ENCODE results near the gene XCL2. TPM values are rescaled to one million over a fixed set of nuclear protein-coding genes. Genes with fewer than 3 reads are reported as not detected.
"Not testable (repeated sequence)": the region's sequence is repeated elsewhere in the genome, so short reads cannot be mapped to it uniquely, and the experiment has no call there.

The XCL2 gene
- total RNA-seq, 1 donor from 2014 or later, result not detected

DNA sequence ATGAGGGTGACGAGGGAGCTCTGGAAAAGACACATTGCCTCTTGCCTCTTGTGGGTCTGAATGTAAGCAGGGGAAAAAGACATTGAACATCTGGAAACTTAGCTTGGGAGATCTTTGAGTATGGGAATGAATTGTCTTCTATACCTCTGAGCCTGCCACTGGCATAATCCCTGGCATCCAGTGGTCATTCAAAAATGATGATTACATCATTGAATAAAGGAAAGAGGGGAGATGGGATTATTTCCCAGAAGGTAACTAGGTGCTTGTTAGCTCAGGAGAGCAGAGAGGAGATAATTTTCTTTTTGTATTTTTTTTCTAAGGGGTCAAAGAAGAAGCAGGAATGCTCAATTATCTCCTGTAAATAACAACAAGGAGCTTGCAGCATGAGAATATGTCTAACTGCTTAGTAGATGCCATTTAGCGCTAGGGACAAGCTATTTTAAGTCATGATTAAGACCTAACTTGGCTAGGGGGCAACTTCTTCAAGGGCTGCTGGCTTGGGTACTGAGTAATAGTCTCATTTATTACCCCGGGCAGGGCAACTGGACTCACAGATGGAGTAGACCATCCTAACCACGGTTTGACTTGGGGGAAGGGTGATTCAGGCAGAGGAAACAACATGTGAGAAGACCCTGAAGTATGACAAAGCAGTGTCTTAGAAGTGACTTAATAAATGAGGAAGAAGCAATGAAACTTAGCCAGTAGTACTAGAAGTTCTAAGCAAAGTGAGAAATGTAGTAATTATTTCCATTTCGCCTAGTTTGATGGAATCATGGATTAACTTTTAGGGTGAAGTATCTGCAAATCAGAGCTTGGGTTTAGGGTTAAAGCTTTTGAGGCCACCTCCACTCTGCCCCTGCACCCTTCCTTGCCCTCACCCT lies 11.0 kb upstream of the XCL2 start:
- H3K36me3 Mint-ChIP-seq, result no peaks in the 10 kb centered on the region
- no peaks in the 10 kb centered on the region for H3K9me3 Mint-ChIP-seq
- no peak for DNase-seq (ENCODE audit: extremely low spot score, unreplicated experiment)
- H3K27me3 Mint-ChIP-seq, result no peaks in the 10 kb centered on the region
- H3K27ac Mint-ChIP-seq, result no peak overlapping the region
- H3K4me3 Mint-ChIP-seq, result no peak overlapping the region
- H3K4me1 Mint-ChIP-seq (ENCODE audit: unreplicated experiment), result no peaks in the 10 kb centered on the region
- TF ChIP-seq, protein P1, sequence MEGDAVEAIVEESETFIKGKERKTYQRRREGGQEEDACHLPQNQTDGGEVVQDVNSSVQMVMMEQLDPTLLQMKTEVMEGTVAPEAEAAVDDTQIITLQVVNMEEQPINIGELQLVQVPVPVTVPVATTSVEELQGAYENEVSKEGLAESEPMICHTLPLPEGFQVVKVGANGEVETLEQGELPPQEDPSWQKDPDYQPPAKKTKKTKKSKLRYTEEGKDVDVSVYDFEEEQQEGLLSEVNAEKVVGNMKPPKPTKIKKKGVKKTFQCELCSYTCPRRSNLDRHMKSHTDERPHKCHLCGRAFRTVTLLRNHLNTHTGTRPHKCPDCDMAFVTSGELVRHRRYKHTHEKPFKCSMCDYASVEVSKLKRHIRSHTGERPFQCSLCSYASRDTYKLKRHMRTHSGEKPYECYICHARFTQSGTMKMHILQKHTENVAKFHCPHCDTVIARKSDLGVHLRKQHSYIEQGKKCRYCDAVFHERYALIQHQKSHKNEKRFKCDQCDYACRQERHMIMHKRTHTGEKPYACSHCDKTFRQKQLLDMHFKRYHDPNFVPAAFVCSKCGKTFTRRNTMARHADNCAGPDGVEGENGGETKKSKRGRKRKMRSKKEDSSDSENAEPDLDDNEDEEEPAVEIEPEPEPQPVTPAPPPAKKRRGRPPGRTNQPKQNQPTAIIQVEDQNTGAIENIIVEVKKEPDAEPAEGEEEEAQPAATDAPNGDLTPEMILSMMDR (conservative IDR thresholded peaks at IDR 0.05), result no peak

DNA sequence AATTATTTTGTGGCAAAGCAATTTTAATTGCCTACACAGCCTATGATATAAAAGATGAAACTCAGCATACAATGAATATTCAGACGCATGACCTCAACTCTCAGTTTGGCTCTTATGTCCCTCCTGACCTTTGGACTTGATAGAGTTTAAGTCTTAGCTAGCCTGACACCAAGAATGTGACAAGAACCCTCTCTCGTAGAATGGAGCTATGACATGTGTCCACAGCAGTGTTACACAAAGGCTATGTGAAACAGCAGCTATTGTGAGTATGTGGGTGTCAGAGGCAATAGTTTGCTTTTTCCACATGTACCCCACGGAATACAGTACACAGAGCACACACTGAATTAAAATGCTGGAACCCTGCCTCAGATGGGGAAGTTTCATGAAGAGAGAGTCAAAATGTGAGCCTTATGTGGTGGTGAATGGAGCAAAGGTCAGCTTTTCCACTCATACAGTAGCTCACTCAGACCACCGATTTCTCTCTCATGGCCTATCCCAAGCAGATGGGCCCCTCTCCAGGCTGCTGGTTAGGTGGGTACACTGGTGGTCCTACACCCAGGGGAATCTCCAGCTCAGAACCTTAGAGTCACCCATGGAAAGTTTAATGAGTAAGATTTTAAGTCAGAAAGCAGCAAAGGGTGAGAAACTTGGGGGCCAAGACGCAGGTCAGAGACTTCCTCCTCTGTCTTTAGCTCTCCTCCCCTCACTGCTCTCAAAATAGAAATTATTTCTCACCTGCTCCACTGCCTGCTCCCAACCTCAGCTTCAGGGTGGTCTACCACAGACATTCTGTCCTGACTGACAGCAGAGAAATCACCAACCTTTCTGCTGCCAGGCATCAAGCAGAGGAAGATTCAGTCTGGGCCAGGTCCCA lies 10.1 kb upstream of the XCL2 start:
- no peak overlapping the region for H3K27ac Mint-ChIP-seq
- no peaks in the 10 kb centered on the region for H3K9me3 Mint-ChIP-seq

DNA sequence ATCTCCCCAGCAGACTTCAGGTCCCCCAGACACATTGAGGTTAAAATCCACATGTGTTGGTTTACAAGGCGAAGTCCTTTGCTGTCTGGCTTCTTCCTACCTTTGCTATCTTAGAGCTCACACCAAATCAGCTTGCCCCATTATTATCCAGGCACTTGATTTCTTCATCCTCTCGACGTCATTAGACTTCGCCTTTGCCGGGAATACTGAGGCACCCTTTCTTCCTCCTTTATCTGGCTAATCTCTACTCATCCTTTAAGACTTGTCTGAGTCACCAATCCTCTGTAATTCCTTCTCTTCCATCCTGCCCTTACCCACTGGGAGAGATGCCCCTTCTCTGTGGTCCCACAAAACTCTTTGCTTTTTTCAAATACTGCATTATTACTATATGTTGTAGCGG lies 9.2 kb upstream of the XCL2 start:
- Mint-ChIP-seq H3K4me3 (no peak overlapping the region), H3K36me3 (no peaks in the 10 kb centered on the region), H3K4me1 (ENCODE audit: unreplicated experiment) (no peaks in the 10 kb centered on the region), H3K27ac (no peak overlapping the region), H3K9me3 (no peaks in the 10 kb centered on the region), H3K27me3 (no peaks in the 10 kb centered on the region)
- no peak for DNase-seq (ENCODE audit: extremely low spot score, unreplicated experiment)
- TF ChIP-seq, protein P1 (conservative IDR thresholded peaks at IDR 0.05), result no peak

More for the DNA sequence above, 10.1 kb upstream of the XCL2 start:
- no peaks in the 10 kb centered on the region for H3K36me3 Mint-ChIP-seq
- H3K4me3 Mint-ChIP-seq, result no peak overlapping the region
- TF ChIP-seq, protein P1 (conservative IDR thresholded peaks at IDR 0.05), result no peak
- no peak for DNase-seq (ENCODE audit: extremely low spot score, unreplicated experiment)
- no peaks in the 10 kb centered on the region for H3K27me3 Mint-ChIP-seq
- H3K4me1 Mint-ChIP-seq (ENCODE audit: unreplicated experiment), result no peaks in the 10 kb centered on the region

DNA sequence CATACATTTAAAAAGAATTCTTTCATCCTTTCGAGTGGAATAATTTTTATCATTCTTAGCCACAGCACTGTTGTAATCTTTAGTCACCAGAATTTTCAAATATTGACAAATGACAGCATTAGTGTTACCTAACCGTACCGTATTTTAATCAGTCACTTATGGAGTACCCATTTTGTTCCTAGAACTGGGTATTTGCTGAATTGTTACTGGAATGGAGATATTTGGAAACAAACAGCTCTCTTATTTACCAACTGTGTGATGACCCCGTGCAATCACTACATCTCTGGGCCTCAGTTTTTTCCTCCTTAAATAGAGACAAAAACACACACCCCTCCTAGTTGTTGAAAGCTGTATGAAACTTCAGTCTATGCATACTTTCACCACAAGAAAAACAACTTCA lies 7.9 kb upstream of the XCL2 start:
- Mint-ChIP-seq H3K36me3 (no peaks in the 10 kb centered on the region), H3K27ac (no peak overlapping the region), H3K4me1 (ENCODE audit: unreplicated experiment) (no peaks in the 10 kb centered on the region), H3K4me3 (no peak overlapping the region), H3K9me3 (no peaks in the 10 kb centered on the region), H3K27me3 (no peaks in the 10 kb centered on the region)
- TF ChIP-seq, protein P1 (conservative IDR thresholded peaks at IDR 0.05), result no peak
- DNase-seq (ENCODE audit: extremely low spot score, unreplicated experiment), result no peak

DNA sequence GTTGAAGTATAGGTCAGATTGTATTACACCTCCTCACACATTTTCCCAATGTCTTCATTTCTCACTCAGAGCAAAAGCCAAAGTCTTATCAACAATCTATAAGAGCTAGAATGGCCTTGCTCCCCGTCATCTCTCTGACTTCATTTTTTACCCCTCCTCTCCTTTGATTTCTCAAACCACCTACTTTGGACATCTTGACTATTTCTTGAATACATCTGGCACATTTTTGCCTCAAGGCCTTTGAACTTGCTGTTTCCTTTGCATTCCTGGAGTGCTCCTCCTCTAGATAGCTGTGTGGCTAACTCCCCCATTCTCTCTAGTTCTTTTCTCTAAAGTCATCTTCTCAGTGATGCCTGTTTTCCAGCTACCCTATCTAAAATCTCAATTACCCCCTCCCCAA lies 7.2 kb upstream of the XCL2 start:
- DNase-seq (ENCODE audit: extremely low spot score, unreplicated experiment), result no peak
- TF ChIP-seq, protein P1 (conservative IDR thresholded peaks at IDR 0.05), result no peak
- Mint-ChIP-seq H3K27me3 (no peaks in the 10 kb centered on the region), H3K27ac (no peak overlapping the region), H3K9me3 (no peaks in the 10 kb centered on the region), H3K36me3 (no peaks in the 10 kb centered on the region), H3K4me3 (no peak overlapping the region), H3K4me1 (ENCODE audit: unreplicated experiment) (no peaks in the 10 kb centered on the region)

DNA sequence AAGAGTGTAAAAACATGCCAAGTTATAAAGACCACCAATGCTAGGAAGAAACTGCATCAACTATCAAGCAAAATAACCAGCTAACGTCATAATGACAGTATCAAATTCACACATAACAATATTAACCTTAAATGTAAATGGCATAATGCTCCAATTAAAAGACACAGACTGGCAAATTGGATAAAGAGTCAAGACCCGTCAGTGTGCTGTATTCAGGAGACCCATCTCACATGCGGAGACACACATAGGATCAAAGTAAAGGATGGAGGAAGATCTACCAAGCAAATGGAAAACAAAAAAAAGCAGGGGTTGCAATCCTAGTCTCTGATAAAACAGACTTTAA lies 2.7 kb upstream of the XCL2 start:
- DNase-seq (ENCODE audit: extremely low spot score, unreplicated experiment); H3K27ac Mint-ChIP-seq; H3K9me3 Mint-ChIP-seq: not testable (repeated sequence)

More for the DNA sequence above, 2.7 kb upstream of the XCL2 start:
- not testable (repeated sequence) for H3K4me3 Mint-ChIP-seq; H3K36me3 Mint-ChIP-seq; H3K4me1 Mint-ChIP-seq (ENCODE audit: unreplicated experiment); H3K27me3 Mint-ChIP-seq
